Fibroblast of skin of left quadriceps (primary cell): ENCODE results near the gene NXPH1.

Experiments
- DNase-seq, 2 experiments: peaks; one replicate each; pipeline ENCODE4 v3.0.0-alpha.2; 2013; ENCODE audit warnings: low read depth in 2 of 2

Gene NXPH1

GRCh38 chr7:8435590-8436545 is 2.5 kb downstream of the NXPH1 start:
- DNase-seq, result no peak

- no peak for DNase-seq
Measured at GRCh38 chr7:8436965-8437364, 3.6 kb downstream of the NXPH1 start.

GRCh38 chr7:8437606-8438005 is 4.2 kb downstream of the NXPH1 start:
- DNase-seq, result no peak

- no peak for DNase-seq
Measured at GRCh38 chr7:8440670-8441069, 7.3 kb downstream of the NXPH1 start.

- DNase-seq, result no peak
Measured at GRCh38 chr7:8441106-8441965, 7.9 kb downstream of the NXPH1 start.

- no peak for DNase-seq
Measured at GRCh38 chr7:8442051-8442813, 8.8 kb downstream of the NXPH1 start.

GRCh38 chr7:8442814-8443304 is 9.4 kb downstream of the NXPH1 start:
- no peak for DNase-seq

GRCh38 chr7:8443576-8444467 is 10.4 kb downstream of the NXPH1 start:
- DNase-seq, result no peak

GRCh38 chr7:8444468-8444769 is 11.0 kb downstream of the NXPH1 start:
- DNase-seq, result no peak

- no peak for DNase-seq
Measured at GRCh38 chr7:8453535-8453934, 20.1 kb downstream of the NXPH1 start.

GRCh38 chr7:8455426-8455825 is 22.0 kb downstream of the NXPH1 start:
- DNase-seq, result no peak

- no peak for DNase-seq
Measured at GRCh38 chr7:8462309-8462708, 28.9 kb downstream of the NXPH1 start.

- no peak for DNase-seq
Measured at GRCh38 chr7:8465338-8465737, 31.9 kb downstream of the NXPH1 start.

GRCh38 chr7:8480527-8480926 is 47.1 kb downstream of the NXPH1 start:
- DNase-seq, result no peak

- DNase-seq, result no peak
Measured at GRCh38 chr7:8481096-8481495, 47.7 kb downstream of the NXPH1 start.

- no peak for DNase-seq
Measured at GRCh38 chr7:8481752-8482446, 48.5 kb downstream of the NXPH1 start.

GRCh38 chr7:8490391-8491045 is 57.1 kb downstream of the NXPH1 start:
- no peak for DNase-seq

GRCh38 chr7:8491106-8491505 is 57.7 kb downstream of the NXPH1 start:
- DNase-seq, result no peak

- no peak for DNase-seq
Measured at GRCh38 chr7:8491544-8492489, 58.4 kb downstream of the NXPH1 start.
